ENCODE measurements around the gene TMEM115. TPM values are rescaled to one million over a fixed set of nuclear protein-coding genes. Genes with fewer than 3 reads are reported as not detected.

The TMEM115 gene
- total RNA-seq, 1 donor from 2014 or later, result 82.5 TPM

DNA sequence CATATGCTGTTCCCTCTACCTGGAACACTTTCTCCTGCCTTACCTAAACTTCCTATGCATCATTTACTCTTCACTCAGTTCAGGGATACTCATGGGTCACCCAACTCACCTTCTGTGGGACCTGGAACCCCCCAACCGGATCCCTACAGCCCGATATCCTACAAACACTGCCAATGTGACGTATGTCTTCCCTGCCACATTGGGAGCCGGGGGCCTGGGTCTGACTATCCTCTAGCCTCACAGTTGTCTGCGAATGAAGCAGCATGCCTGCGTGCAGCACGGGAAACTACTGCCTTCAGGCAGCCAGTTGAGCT lies 9.2 kb downstream of the TMEM115 start:
- Histone ChIP-seq H3K36me3 (ENCODE audit: control insufficient read depth, insufficient read depth, low read length) (peaks cover 1% of the 10 kb centered on the region), H3K4me3 (ENCODE audit: low read depth, low read length) (peak overlapping the region; percentile 78), H3K27me3 (ENCODE audit: control insufficient read depth, insufficient read depth, low read length) (no peaks in the 10 kb centered on the region)
- TF ChIP-seq CTCF (IDR thresholded peaks at IDR 0.05; ENCODE audit: insufficient read depth, low read length, poor library complexity, severe bottlenecking), result no peak
- no peak for DNase-seq (ENCODE audit: low read depth)

GRCh38 chr3:50347187-50347813 lies 12.0 kb downstream of the TMEM115 start:
- DNase-seq (ENCODE audit: low read depth), result no peak
- TF ChIP-seq CTCF (IDR thresholded peaks at IDR 0.05; ENCODE audit: insufficient read depth, low read length, poor library complexity, severe bottlenecking), result peak; percentile 52
- Histone ChIP-seq H3K36me3 (ENCODE audit: control insufficient read depth, insufficient read depth, low read length) (peaks cover 1% of the 10 kb centered on the region), H3K4me3 (ENCODE audit: low read depth, low read length) (no peak overlapping the region), H3K27me3 (ENCODE audit: control insufficient read depth, insufficient read depth, low read length) (no peaks in the 10 kb centered on the region)

GRCh38 chr3:50345586-50346234 lies 13.6 kb downstream of the TMEM115 start, which contains the start of gene ZMYND10:
TSS of gene ZMYND10 (minus strand) at chr3:50345732. CDS start at chr3:50345579, 153 bp downstream.
- H3K4me3 ChIP-seq (ENCODE audit: low read depth, low read length), result peak within 1 kb of the TSS; percentile 41
- TF ChIP-seq CTCF (IDR thresholded peaks at IDR 0.05; ENCODE audit: insufficient read depth, low read length, poor library complexity, severe bottlenecking), result no peak
- no peak for DNase-seq (ENCODE audit: low read depth)
- H3K36me3 ChIP-seq (ENCODE audit: control insufficient read depth, insufficient read depth, low read length), result peaks cover 1% of the 10 kb centered on the region
- H3K27me3 ChIP-seq (ENCODE audit: control insufficient read depth, insufficient read depth, low read length), result peaks cover 3% of the 10 kb centered on the region

- DNase-seq (ENCODE audit: low read depth), result no peak
- Histone ChIP-seq H3K27me3 (ENCODE audit: control insufficient read depth, insufficient read depth, low read length) (peaks cover 9% of the 10 kb centered on the region), H3K4me3 (ENCODE audit: low read depth, low read length) (peak overlapping the region; percentile 41), H3K36me3 (ENCODE audit: control insufficient read depth, insufficient read depth, low read length) (peaks cover 1% of the 10 kb centered on the region)
- TF ChIP-seq CTCF (IDR thresholded peaks at IDR 0.05; ENCODE audit: insufficient read depth, low read length, poor library complexity, severe bottlenecking), result no peak
Observed at GRCh38 chr3:50345008-50345407, 14.3 kb downstream of the TMEM115 start.

- Histone ChIP-seq H3K36me3 (ENCODE audit: control insufficient read depth, insufficient read depth, low read length) (peaks cover 1% of the 10 kb centered on the region), H3K4me3 (ENCODE audit: low read depth, low read length) (no peak overlapping the region), H3K27me3 (ENCODE audit: control insufficient read depth, insufficient read depth, low read length) (peaks cover 11% of the 10 kb centered on the region)
- TF ChIP-seq CTCF (IDR thresholded peaks at IDR 0.05; ENCODE audit: insufficient read depth, low read length, poor library complexity, severe bottlenecking), result no peak
- DNase-seq (ENCODE audit: low read depth), result no peak
Observed at GRCh38 chr3:50342813-50343633, 16.3 kb downstream of the TMEM115 start.

All from kidney epithelial cell (primary cell).